OCI-LY1 (cell line): ENCODE data around the gene WNT11.

Experiments
- H2AFZ ChIP-seq: fragments of 200-600 bp; sonication (generic), shearing (Covaris generic); 2 replicates; pipeline ENCODE4 v1.6.0; 2014; ENCODE audit warnings: antibody characterized with exemption, mild to moderate bottlenecking, low read length
- H3F3A ChIP-seq: fragments of 200-600 bp; sonication (generic), shearing (Covaris generic); 2 replicates; pipeline ENCODE4 v1.6.0; 2014; ENCODE audit warnings: mild to moderate bottlenecking, antibody characterized with exemption, low read length, moderate library complexity; ENCODE audit not compliant: insufficient read depth
- H3K27ac ChIP-seq: fragments of 200-600 bp; sonication (generic); 2 replicates; pipeline ENCODE4 v1.5.1; 2014; ENCODE audit warnings: low read length, mixed run types, mild to moderate bottlenecking, low read depth; ENCODE audit not compliant: poor library complexity, severe bottlenecking
- H3K27me3 ChIP-seq: fragments of 200-600 bp; sonication (generic); 2 replicates; pipeline ENCODE4 v1.6.0; 2014; ENCODE audit warnings: antibody characterized with exemption, mild to moderate bottlenecking, low read length, moderate library complexity; ENCODE audit not compliant: insufficient read depth
- H3K36me3 ChIP-seq: fragments of 200-600 bp; sonication (generic); 2 replicates; pipeline ENCODE4 v1.6.1; 2014; ENCODE audit warnings: mild to moderate bottlenecking, antibody characterized with exemption, low read length, moderate library complexity, mixed read lengths; ENCODE audit not compliant: insufficient read depth
- H3K4me1 ChIP-seq: fragments of 200-600 bp; sonication (generic); 2 replicates; pipeline ENCODE4 v1.5.1; 2014; ENCODE audit warnings: mild to moderate bottlenecking, low read length, moderate library complexity; ENCODE audit not compliant: insufficient read depth, severe bottlenecking
- H3K4me2 ChIP-seq: fragments of 200-600 bp; sonication (generic), shearing (Covaris generic); 2 replicates; pipeline ENCODE4 v1.6.1; 2014; ENCODE audit warnings: low read length
- H3K4me3 ChIP-seq: fragments of 200-600 bp; sonication (generic); 2 replicates; pipeline ENCODE4 v1.5.1; 2014; ENCODE audit warnings: low read length, low read depth, mild to moderate bottlenecking, mixed read lengths; ENCODE audit not compliant: poor library complexity, severe bottlenecking
- H3K79me2 ChIP-seq: fragments of 200-600 bp; shearing (Covaris generic); 2 replicates; pipeline ENCODE4 v1.6.1; 2016; ENCODE audit warnings: mixed run types, low read length, mixed read lengths; ENCODE audit not compliant: insufficient read depth
- H3K9ac ChIP-seq: fragments of 200-600 bp; sonication (generic), shearing (Covaris generic); 2 replicates; pipeline ENCODE4 v1.6.1; 2014; ENCODE audit warnings: mild to moderate bottlenecking, low read length, mixed read lengths
- H3K9me2 ChIP-seq: fragments of 200-600 bp; sonication (generic), shearing (Covaris generic); 2 replicates; pipeline ENCODE4 v1.6.1; 2014; ENCODE audit warnings: low read depth, mild to moderate bottlenecking, low read length, mixed read lengths
- H3K9me3 ChIP-seq: fragments of 200-600 bp; shearing (Covaris generic); 2 replicates; pipeline ENCODE4 v1.6.1; 2014; ENCODE audit warnings: low read length, mixed read lengths
- H4K20me1 ChIP-seq: fragments of 200-600 bp; sonication (generic), shearing (Covaris generic); 2 replicates; pipeline ENCODE4 v1.6.0; 2016; ENCODE audit warnings: mild to moderate bottlenecking, low read length; ENCODE audit not compliant: insufficient read depth
- EZH2 ChIP-seq: fragments of 200-600 bp; sonication (generic), shearing (Covaris generic); IDR thresholded peaks from 2 replicates; pipeline ENCODE4 v1.8.0; 2017; ENCODE audit warnings: borderline replicate concordance, mixed run types, mild to moderate bottlenecking, antibody characterized with exemption, low read length, moderate library complexity, mixed read lengths
- TF ChIP-seq, protein P1 (sequence below): fragments of 200-600 bp; sonication (generic), shearing (Covaris generic); IDR thresholded peaks from 2 replicates; pipeline ENCODE4 v1.5.1; 2017; ENCODE audit warnings: mild to moderate bottlenecking, antibody characterized with exemption, low read length, moderate library complexity, mixed read lengths

WNT11 gene

DNA sequence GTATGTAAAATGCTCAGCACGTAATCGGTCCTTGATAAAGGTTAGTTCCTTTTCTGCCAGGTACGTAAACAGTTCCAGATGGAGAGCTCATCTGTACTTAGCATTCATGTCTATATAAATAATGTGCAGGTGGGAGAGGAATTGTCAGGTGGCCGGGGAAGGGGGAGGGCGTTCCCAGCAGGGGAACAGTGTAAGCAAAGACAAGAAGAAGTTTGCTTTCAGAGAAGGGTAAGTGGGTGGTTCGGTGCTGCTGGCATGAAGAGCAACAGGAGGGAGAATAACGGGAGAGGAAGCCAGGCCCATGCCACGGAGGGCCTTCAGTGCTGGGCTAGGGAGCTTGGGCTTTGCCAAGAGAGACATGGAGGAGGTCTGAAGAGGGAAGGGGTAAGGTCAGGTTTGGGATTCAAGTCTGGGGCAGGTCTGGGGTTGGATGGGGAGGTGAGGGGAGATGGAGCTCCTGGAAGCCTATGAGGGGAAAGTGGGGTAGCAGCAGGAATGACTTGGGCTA lies 11.4 kb upstream of the WNT11 start:
- no peaks in the 10 kb centered on the region for H3K9me2 ChIP-seq
- H4K20me1 ChIP-seq = no peaks in the 10 kb centered on the region
- no peak overlapping the region for H3K4me2 ChIP-seq
- no peaks in the 10 kb centered on the region for H3K9me3 ChIP-seq
- H3K79me2 ChIP-seq = no peaks in the 10 kb centered on the region
- no peak overlapping the region for H3K27ac ChIP-seq
- H3F3A ChIP-seq = no peaks in the 10 kb centered on the region
- H3K4me3 ChIP-seq = no peak overlapping the region
- no peaks in the 10 kb centered on the region for H3K36me3 ChIP-seq
- no peak overlapping the region for H3K9ac ChIP-seq
- no peak for TF ChIP-seq EZH2
- TF ChIP-seq, protein P1, sequence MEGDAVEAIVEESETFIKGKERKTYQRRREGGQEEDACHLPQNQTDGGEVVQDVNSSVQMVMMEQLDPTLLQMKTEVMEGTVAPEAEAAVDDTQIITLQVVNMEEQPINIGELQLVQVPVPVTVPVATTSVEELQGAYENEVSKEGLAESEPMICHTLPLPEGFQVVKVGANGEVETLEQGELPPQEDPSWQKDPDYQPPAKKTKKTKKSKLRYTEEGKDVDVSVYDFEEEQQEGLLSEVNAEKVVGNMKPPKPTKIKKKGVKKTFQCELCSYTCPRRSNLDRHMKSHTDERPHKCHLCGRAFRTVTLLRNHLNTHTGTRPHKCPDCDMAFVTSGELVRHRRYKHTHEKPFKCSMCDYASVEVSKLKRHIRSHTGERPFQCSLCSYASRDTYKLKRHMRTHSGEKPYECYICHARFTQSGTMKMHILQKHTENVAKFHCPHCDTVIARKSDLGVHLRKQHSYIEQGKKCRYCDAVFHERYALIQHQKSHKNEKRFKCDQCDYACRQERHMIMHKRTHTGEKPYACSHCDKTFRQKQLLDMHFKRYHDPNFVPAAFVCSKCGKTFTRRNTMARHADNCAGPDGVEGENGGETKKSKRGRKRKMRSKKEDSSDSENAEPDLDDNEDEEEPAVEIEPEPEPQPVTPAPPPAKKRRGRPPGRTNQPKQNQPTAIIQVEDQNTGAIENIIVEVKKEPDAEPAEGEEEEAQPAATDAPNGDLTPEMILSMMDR = no peak
- H2AFZ ChIP-seq = no peak overlapping the region
- H3K27me3 ChIP-seq = 0 out of 2 replicates have a peak, but pooled peaks cover 6% of the 10 kb centered on the region
- no peaks in the 10 kb centered on the region for H3K4me1 ChIP-seq

DNA sequence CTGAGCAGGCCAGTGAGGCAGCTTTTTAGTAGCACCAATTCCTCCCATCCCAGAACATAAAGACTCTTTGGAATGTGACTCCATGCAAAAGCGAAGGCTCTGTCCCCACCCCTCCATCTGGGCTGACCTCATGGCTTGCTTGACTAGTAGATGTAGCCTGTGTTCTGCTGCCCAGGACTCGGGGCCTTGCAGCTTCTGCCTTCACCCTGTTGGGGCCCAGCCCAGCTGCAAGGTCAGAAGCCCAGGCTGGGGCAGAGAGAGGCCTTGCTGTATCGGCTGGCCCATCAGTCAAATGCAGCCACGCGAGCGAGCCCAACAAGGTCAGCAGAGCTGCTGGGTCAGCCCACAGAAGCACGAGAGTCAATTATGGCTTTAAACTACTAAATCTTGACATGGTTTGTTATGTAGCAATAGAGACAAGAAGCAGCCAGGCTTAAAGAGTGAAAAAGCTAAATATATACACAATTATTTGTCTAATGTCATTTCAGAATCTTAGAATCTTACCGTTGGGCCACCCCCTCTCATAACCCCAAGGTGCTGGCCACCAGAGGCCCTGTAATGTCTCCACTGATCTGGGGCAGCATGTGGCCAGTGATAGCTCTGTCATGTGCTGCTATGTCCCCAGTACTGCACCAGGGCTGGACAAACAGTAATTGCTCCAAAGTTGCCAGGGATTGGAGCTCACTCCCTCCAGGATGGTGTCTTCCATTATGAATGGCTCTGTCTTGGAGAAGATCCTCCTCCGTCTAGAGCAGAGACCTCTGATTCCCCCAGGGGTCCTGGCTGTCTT lies 10.4 kb upstream of the WNT11 start:
- Histone ChIP-seq H3K27ac (no peak overlapping the region), H3K9me3 (no peaks in the 10 kb centered on the region), H3K4me2 (no peak overlapping the region), H2AFZ (no peak overlapping the region), H3K27me3 (0 out of 2 replicates have a peak, but pooled peaks cover 6% of the 10 kb centered on the region), H3K4me1 (no peaks in the 10 kb centered on the region), H3K9ac (no peak overlapping the region), H3K79me2 (no peaks in the 10 kb centered on the region), H3K4me3 (no peak overlapping the region), H3K9me2 (no peaks in the 10 kb centered on the region), H4K20me1 (no peaks in the 10 kb centered on the region), H3F3A (no peaks in the 10 kb centered on the region), H3K36me3 (no peaks in the 10 kb centered on the region)
- TF ChIP-seq, protein P1 = no peak
- no peak for TF ChIP-seq EZH2

DNA sequence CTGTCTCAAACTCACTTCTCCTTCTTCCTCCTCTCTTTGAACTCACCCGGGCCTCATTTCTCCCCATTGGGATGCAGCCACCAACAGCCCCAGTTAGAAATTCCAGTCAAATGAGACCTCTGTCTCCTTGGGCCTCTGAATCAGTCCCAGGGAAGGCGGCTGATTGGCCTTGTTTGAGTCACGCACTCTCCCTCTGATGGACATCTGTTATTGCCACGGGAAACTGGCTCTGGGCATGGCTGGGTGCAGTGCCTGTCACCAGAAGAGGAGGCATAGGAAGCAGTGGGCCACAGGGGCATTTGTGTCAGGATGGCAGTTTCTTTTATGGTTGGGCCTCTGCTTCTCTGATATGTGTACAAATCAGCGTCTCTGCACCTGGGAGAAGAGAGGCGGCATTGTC lies 9.6 kb upstream of the WNT11 start:
- no peaks in the 10 kb centered on the region for H3K4me1 ChIP-seq
- TF ChIP-seq, protein P1 = no peak
- no peak for TF ChIP-seq EZH2
- H3K9me2 ChIP-seq = no peaks in the 10 kb centered on the region
- H3K9me3 ChIP-seq = no peaks in the 10 kb centered on the region
- H3K4me2 ChIP-seq = no peak overlapping the region
- no peak overlapping the region for H2AFZ ChIP-seq
- no peaks in the 10 kb centered on the region for H3K36me3 ChIP-seq
- no peaks in the 10 kb centered on the region for H4K20me1 ChIP-seq
- H3K27me3 ChIP-seq = peaks cover 10% of the 10 kb centered on the region; the same call in 1 of the 2 replicates
- no peaks in the 10 kb centered on the region for H3K79me2 ChIP-seq
- H3F3A ChIP-seq = no peaks in the 10 kb centered on the region
- no peak overlapping the region for H3K4me3 ChIP-seq
- H3K9ac ChIP-seq = no peak overlapping the region
- no peak overlapping the region for H3K27ac ChIP-seq
